Stimulated activated CD8-positive, alpha-beta memory T cell treated with anti-CD3 and anti-CD28 coated beads, Interleukin-4, amount 100 ng/mL, for 24 hours (primary cell): ENCODE data around the gene EIF3M.
A peak's percentile ranks its signal among the peaks of the same experiment; 100 is the strongest.
"Not testable (repeated sequence)": the region's sequence is repeated elsewhere in the genome, so short reads cannot be mapped to it uniquely, and the experiment has no call there.

Source experiments
- DNase-seq: peaks from one replicate; pipeline ENCODE4 v3.0.0-alpha.2; 2020; ENCODE audit warnings: low read depth

The EIF3M gene

DNA sequence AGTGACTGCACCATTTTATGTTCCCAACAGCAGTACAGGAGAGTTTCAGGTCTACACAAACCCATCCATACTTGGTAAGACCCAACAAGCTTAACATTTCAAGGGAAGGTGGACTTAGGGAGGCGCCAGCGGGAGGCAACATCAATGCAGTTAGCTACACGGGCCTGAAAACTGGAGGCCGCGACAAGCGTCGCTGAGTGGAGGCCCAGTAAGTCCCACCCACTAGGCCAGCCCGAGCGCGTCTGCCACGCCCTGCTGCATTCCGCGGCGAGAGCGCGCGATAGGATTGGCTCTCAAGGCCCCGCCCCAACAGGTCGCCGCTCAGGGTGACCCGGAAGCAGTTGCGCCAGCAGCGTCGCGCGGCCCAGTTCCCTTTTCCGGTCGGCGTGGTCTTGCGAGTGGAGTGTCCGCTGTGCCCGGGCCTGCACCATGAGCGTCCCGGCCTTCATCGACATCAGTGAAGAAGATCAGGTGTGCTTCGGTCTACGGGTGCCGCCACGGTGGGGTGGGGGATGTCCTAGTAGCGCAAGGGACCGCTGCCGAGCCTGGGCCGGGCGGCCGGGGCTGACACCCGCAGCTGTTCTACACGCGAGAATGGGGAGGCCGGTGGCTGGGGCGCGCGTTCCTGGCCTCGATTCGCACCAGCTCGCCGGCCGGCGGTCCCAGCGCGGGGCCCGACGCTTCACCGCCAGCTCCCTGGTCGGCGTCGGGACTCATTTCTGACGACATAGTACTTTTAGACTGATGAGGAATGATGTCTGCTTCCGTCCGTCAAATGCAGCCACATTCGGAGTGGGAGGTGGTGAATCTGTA is at the start of gene EIF3M:
Gene EIF3M (plus strand): TSS at position 373 of the 813 bp plus-strand sequence. CDS start 57 bp downstream, at position 430.
- DNase-seq: peak; percentile 94

DNA sequence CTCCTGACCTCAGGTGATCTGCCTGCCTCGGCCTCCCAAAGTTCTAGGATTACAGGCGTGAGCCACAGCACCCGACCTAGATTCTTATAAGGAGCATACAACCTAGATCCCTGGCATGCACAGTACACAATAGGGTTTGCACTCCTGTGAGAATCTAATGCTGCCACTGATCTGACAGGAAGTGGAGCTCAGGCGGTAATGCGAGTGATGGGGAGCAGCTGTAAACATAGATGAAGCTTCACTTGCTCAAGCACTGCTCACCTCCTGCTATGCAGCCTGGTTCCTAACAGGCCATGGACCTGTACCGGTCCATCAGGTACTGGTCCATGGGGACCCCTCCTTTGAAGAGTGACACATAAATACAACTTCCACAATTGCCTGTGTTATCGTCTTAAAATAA is 44.8 kb upstream of the EIF3M start:
- DNase-seq: no peak

DNA sequence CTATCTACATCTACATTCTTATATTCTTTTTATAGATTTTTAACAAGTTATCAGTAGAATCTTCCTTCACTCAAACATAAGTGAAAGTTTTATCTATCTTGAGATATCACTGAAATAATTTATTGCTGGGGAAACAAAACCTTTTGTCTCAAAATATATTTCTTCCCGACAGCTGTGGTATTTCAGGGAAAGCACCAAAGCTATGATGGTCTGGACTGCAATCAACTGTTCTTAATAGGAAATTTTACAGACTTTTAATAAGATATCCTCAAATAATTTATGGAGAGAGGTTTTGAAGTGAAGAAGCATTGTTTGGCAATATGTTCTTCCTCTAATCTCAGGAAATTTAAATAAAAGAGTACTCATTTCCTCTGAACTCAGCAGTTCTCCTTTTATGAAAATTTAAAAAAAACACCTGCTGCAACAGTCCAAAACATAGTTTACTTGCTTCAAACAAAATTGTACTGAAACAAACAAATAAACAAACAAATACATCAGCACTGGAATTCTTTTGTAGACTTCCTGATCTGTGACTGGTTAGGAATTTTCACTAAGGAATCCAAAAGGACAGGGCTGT is 33.9 kb upstream of the EIF3M start:
- no peak for DNase-seq

DNA sequence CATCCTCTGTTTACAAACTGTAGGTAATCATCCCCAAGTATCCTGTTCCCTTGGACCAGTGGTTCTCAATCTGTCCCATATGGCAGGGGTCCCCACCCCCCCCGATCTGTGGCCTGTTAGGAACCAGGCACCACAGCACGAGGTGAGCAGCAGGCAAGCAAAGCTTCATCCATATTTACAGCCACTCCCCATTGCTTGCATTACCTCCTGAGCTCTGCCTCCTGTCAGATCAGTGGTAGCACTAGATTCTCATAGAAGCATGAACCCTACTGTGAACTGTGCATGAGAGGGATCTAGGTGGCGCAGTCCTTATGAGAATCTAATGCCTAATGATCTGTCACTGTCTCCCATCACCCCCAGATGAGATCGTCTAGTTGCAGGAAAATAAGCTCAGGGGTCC is 33.4 kb upstream of the EIF3M start:
- no peak for DNase-seq

DNA sequence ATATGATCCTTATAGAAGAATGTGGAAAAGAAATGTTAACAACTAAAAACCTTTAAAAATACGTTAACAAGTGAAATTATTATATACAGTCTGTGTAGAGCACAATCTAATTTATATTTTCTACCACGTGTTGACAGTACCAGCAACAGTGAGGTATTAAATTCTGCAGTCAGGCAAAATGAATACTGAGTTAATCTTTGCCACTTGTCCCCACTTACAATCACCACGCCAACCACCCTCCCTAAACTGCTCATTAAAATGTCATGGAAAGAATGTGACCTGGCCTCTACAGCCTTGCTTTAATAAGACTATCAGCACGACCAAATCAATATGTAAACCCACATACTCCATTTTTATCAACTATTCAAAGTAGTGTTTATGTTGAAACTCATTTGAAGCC is 28.5 kb upstream of the EIF3M start:
- DNase-seq: no peak

DNA sequence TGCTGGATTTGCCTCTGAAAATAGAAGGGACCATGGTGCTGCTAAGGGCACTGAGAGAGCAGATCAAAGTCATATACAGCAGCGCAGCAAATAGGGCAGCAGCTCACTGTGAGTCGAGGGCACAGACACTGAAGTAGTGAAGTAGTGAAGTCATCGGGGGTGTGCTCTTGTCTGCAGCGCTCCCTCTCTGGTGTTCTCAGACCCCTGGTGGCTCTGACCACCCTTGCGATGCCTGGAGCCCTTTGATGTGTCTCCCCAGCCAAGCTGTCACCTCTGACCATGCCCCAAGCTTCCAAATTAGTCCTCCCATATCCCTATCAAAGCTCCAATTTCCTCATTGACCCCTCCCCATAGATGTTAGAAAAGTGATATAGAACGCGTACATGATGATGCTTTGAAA is 27.7 kb upstream of the EIF3M start:
- no peak for DNase-seq

DNA sequence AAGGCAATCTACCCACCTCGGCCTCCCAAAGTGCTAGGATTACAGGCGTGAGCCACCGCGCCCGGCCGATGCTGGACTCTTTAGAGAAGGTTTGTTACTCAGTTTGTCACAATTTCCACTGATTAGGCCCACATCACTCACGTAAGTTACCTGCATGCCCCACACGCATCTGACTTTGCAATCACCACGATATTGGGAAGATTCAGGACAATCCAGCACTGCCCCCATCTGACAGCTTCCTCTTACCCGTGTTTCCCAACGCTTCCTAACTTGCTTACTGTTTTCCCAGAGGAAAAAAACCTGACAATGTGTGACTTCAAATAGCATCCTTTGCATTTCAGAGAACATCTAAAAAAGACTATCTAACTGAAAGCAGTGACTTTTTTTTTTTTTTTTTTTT is 21.8 kb upstream of the EIF3M start:
- no peak for DNase-seq

DNA sequence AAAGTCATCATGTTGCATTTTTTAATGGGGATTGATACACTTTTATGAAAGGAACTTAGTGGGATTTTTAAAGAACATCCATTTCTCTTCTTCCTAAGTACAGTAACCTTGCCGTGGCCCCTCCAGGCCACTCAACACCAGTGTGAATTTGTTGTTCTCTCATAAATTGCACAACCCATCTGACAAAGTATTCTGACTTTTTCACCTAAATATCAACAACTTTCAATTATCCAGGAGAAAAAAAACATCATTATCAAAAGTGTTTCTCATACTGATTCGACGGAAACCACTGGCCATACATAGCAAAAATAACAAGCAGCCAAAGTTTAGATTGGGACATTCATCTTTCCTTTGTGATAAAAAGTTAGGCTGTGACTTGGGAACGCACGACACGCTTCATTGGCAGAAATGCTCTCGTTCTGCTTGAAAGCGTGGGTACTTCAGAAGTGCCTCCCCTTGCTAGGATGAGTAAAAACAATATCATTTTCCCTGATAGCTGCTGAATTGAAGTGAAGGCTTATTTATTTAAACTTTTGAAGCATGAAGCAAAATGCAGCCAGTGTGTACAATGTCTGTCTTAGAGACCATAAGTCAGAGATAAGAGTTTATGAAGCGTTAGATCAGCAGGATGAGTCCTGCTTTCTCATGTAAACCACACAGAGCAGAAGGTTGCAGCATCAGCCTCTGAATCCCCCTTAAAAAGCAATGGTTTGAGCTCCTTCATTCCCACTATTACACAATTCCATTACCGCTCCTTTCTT is 20.6 kb upstream of the EIF3M start:
- DNase-seq: no peak

DNA sequence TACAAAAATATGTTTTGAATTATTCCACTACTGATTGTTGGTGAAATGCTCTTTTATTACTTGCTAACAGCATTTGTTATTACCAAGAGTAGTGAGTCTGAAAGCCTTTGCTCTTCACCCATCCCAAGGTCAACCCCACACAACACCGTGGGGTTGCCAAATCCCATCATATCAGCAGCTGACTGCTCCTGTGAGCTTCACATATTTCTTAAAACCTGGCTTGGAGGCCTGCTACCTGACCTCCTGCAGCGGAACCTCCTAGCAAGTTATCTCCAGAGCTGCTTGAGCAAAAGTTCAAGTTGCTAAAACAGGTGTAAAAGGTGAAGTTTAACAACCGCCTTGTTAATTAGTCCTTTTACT is 20.1 kb upstream of the EIF3M start:
- no peak for DNase-seq

DNA sequence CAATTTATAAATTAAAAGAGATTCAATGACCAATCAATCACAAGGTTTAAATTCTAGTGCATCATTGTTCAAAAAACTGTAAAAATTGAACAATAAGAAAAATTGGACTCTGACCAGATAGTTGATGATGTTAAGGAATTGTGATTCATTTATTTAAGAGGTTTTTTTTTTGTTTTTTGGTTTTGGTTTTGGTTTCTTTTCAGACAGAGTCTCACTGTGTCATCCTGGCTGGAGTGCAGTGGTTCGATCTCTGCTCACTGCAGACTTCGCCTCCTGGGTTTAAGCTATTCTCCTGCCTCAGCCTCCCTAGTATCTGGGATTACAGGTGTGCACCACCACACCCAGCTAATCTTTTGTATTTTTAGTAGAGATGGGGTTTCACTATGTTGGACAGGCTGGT is 17.1 kb upstream of the EIF3M start:
- DNase-seq: no peak

DNA sequence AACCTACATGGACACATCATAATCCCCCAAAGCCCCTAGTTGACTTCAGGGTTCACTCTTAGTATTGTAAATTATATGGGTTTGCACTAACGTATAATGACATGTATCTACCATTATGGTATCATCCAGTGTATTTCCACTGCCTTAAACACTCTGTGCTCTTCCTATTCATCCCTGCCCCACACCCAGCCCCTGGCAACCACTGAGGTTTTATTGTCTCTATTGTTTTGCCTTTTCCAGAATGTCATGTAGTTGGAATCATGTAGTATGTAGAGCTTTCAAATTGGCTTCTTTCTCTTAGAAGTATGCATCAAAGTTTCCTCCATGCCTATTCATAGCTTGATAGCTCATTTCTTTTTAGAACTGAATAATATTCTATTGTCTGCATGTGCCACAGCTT is 16.5 kb upstream of the EIF3M start:
- DNase-seq: no peak

DNA sequence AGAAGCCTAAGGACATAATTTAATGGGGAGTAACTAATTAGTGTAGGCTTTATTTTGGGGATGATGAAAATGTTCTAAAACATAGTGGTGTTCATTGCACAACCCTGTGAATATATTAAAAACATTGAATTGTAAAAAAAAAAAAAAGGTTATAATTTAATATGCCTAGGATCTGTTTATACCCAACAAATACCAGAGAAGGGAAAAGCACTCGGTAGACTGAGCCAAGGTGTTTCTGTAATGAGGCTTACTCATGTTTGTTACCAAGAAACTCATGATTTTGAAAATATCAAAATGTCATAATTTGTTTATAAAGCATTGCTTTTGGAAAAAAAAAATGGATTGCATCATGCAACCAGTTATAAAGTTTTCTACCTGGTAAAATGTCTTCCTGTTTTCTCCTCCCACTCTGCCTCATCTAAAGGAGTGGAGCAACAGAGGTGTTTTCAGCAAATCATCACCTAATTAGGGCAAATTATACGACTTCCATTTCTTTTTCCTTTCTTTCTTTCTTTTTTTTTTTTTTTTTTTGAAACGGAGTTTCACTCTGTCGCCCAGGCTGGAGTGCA is 14.2 kb upstream of the EIF3M start:
- no peak for DNase-seq

DNA sequence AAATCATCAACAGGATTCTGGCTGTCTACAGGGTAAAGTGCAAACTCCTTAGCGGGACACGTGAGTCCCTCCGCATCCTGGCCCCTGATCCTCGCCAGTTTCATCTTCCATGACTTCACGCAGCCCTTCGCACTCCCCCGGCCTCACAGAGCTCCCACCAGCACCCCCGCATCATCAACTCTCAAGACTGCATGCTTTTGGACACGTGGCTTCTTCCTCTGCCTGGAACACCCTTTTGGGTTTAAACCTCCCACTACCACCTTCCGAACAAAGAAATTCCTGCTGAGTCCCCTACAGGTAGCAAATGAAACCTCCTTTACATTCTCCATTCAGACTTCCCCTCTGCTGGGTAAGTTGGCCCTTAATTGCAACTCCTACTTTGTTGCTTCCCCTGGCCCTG is 12.6 kb upstream of the EIF3M start:
- DNase-seq: no peak

DNA sequence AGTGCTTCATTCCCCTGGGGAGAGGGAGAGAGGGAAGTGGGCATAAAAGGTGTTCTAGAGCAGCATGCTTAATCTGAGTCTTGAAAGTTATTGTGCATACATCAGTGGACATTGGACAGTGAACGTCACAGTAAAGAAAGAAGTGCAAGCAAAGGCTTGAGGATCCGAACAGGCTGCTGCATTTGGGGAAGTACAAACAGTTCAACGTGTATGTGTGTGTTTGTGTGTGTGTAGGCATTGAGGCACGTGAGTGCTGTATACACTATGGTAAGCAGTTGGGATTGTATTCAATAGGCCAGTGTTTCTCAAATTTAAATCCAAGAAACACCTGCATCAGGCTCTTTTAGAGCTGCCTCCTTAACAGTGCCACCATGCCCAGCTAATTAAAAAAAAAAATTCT is 10.4 kb upstream of the EIF3M start:
- no peak for DNase-seq

DNA sequence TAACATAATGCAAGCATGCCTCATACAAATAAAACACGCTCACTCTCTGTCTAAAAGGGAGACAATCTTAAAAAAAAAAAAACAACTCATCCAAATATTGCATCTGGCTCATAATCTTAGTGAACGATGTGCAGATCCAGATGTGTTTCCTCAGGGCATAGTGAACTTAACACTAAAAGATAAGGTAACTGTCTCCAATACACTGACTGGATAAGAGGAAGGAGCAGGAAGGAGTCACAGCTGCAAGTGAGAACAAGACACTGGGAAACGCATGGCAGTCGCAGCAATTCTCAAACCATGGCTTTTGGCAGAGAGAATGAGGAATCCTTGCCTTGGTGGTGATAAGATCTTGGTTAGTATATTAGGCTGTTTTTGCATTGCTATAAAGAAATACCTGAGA is 9.2 kb upstream of the EIF3M start:
- no peak for DNase-seq

DNA sequence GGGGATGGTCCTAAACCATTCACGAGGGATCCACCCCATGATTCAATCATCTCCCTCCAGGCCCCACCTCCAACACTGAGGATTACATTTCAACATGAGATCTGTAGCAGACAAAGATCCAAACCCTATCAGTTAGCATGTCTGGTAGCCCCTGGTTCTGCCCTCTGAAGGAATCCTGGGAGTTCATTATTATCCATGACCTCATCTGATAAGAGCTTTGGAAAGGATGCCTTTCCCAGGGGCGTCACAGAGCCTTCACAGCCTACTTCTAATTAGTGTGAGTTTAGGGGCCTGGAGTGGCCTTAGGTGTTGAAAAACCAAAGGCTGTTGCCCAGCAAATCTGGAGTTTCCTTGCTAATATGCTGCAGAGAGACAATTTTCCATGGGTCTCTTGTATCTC is 8.6 kb upstream of the EIF3M start:
- DNase-seq: no peak

DNA sequence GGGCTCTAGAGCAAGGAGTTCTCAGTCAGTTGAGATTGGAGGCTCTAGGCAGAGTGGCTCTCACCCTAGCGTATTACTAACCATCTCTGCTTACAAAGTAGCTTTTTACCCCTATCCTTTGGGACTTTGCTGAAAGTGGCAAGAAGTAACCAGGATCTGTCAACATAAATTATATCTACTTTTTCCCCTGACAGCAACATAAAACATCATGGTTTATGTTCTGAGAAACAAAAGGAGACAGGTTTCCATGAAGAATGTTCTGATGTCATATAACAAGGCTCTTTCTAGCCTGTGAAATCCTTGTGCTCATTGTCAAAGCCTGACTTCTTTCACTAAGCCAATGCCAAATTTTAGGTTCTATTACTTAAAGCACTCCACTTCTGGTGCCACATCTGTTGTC is 7.2 kb upstream of the EIF3M start:
- no peak for DNase-seq

DNA sequence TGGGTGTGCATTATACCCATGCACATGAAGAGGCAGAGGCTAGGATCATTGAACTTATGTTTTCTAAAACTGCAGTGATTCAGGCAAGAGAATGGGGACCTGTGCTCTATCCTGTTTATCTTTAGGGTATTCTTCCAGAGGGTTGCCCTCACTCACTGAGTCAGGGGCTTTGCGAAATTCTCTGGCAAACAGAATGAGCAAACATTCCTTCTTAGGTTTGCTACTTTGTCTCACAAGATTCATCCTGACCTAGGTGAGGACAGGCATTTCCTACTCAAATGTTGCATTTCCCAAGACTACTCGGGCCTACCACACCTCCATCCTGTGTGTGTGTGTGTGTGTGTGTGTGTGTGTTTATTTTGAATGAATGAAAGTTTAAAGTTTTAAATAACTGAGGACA is 2.7 kb upstream of the EIF3M start:
- DNase-seq: no peak

DNA sequence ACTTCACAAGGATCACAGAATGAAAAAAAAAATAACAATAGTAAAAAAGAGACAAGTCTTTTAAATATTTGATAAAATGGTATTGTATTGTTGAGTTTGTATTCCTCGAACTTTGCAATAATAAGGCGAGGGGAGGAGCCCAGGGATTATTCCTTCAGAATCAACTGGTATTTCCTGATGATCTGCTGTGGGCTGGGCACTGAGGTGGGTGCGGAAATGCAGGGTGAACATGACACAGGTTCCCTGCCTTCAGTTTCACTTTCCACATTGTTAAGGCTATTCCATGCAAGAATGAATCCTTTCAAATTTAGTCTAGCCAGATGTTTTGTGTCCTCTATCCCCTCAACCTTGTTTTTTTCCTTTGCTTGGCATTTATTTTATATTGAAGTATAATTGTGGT is 2.1 kb upstream of the EIF3M start:
- DNase-seq: no peak

DNA sequence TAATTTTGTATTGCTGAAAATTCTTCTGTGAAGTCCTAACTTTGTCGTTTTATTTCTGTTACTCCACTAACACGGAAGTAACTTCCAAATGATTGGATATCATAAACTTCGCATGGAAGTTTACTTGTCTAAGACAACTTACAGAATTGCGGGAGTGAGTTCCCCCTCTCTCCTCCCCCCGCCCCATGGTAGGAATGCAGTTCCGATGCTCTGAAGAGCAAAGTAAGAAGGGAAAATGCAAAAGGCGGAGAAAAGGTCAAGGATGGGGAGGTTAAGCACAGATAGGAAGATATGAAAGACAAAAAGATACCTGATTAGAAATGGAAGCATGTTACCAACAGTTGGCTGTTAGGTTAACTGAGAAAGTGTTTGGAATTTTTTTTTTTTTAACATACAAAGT is 1.3 kb downstream of the EIF3M start:
- no peak for DNase-seq

DNA sequence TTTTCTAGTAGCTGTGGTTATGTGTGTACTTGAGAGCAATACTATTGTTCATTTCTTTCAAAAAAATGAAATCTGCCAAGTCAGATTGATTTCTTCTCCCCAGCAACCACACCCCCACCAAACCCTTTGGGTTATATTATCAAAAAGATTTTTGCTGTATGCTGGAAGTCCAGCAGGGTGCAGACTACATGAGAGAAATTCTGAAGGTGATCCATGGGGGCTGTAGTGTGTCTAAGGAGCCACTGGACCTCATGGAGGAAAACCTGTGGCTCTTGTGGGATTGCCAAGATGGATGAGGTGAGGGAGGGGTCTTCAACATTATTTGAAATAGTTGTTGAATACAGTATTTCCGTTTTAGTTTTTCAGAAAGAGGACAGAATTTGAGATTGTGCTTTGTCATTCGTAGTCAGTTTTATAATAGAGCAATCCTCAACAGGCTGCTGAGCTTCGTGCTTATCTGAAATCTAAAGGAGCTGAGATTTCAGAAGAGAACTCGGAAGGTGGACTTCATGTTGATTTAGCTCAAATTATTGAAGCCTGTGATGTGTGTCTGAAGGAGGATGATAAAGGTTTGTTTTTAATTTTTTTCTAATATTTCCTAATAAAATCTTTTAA is 3.1 kb downstream of the EIF3M start:
- DNase-seq: no peak

DNA sequence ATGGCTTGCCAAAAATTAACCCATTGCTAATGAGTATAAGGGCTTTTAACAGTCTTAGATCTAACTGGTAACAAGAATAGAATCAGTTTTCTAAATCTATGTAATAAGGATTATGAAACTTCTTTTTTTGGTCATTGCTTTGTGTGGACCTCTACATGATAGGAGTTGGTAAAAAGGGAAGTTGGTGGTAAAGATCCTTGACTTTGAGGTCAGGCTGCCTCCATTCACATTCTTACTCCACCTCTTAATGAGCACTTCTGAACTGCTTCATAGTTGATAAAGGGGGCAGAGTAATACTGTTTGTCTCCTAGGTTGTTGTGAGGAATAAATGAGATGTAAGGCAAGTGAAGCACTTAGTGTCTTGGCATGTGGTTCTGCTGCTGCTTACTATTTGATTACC is 10.6 kb downstream of the EIF3M start:
- no peak for DNase-seq

DNA sequence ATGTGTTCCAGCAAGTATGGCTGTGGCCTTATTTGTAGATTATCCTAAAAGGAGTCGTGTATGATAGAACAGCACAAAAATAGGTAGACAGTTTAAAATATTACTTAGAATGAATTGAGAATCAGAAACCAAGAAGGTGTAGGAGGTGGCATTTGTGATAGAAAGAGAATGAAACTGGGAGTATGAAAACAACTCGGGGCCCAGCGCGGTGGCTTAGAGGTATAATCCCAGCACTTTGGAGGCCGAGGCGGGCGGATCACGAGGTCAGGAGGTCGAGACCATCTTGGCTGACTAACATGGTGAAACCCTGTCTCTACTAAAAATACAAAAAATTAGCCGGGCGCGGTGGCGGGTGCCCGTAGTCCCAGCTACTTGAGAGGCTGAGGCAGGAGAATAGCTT is 12.5 kb downstream of the EIF3M start:
- DNase-seq: not testable (repeated sequence)
